ENCODE measurements around the gene SOHLH2. TPM values are rescaled to one million over a fixed set of nuclear protein-coding genes. Genes with fewer than 3 reads are reported as not detected.

Gene SOHLH2
- total RNA-seq, 4 donors from 2014 or later = 0.13 TPM; not detected in 3

- TF ChIP-seq CTCF (IDR thresholded peaks at IDR 0.05) (no peak), POLR2A (IDR thresholded peaks at IDR 0.05) (no peak)
- no peaks in the 10 kb centered on the region for H3K36me3 ChIP-seq
- no peaks in the 10 kb centered on the region for H3K9me3 ChIP-seq
- H3K4me3 ChIP-seq (replicated peaks in 1 of 3) = no peak overlapping the region
- intact Hi-C loops (cut with DNase I) = no loop called here
- 86 to 92% methylated on average over 4 of the region's 4 CpGs for WGBS, 2 donors
- no peak for DNase-seq
- H3K27me3 ChIP-seq = no peaks in the 10 kb centered on the region
- no peak overlapping the region for H3K27ac ChIP-seq
- peaks cover 10 to 13% of the 10 kb centered on the region in 2 donors for H3K4me1 ChIP-seq
Observed at GRCh38 chr13:36160297-36160696, 54.1 kb downstream of the SOHLH2 start.

GRCh38 chr13:36158611-36159010 is 55.7 kb downstream of the SOHLH2 start:
- 75 to 76% methylated on average over 4 of the region's 4 CpGs for WGBS, 2 donors
- TF ChIP-seq POLR2A (IDR thresholded peaks at IDR 0.05) (no peak), CTCF (IDR thresholded peaks at IDR 0.05) (no peak)
- H3K27me3 ChIP-seq = no peaks in the 10 kb centered on the region
- no peaks in the 10 kb centered on the region for H3K9me3 ChIP-seq
- no peak for DNase-seq
- H3K4me3 ChIP-seq (replicated peaks in 1 of 3) = no peak overlapping the region
- no peaks in the 10 kb centered on the region for H3K36me3 ChIP-seq
- intact Hi-C loops (cut with DNase I) = no loop called here
- no peak overlapping the region for H3K27ac ChIP-seq
- H3K4me1 ChIP-seq = peaks cover 5 to 6% of the 10 kb centered on the region in 2 donors

- DNase-seq = no peak
- Histone ChIP-seq H3K9me3 (no peaks in the 10 kb centered on the region), H3K27ac (no peak overlapping the region), H3K27me3 (no peaks in the 10 kb centered on the region), H3K4me1 (no peaks in the 10 kb centered on the region), H3K36me3 (no peaks in the 10 kb centered on the region), H3K4me3 (replicated peaks in 1 of 3) (no peak overlapping the region)
- WGBS, 2 donors = 56 to 76% methylated on average over 1 of the region's 1 CpG
- TF ChIP-seq CTCF (IDR thresholded peaks at IDR 0.05) (no peak), POLR2A (IDR thresholded peaks at IDR 0.05) (no peak)
- intact Hi-C loops (cut with DNase I) = no loop called here
Observed at GRCh38 chr13:36157480-36157879, 56.9 kb downstream of the SOHLH2 start.

- Histone ChIP-seq H3K27ac (no peak overlapping the region), H3K9me3 (no peaks in the 10 kb centered on the region), H3K4me1 (no peaks in the 10 kb centered on the region), H3K27me3 (no peaks in the 10 kb centered on the region), H3K36me3 (no peaks in the 10 kb centered on the region), H3K4me3 (replicated peaks in 1 of 3) (no peak overlapping the region)
- TF ChIP-seq POLR2A (IDR thresholded peaks at IDR 0.05) (no peak), CTCF (IDR thresholded peaks at IDR 0.05) (no peak)
- intact Hi-C loops (cut with DNase I) = no loop called here
- DNase-seq = no peak
- WGBS, 2 donors = 29 to 47% methylated on average over 5 to 11 of the region's 35 CpGs
Observed at GRCh38 chr13:36154567-36155291, 59.6 kb downstream of the SOHLH2 start.

GRCh38 chr13:36151591-36151990 is 62.8 kb downstream of the SOHLH2 start:
- DNase-seq = no peak
- H3K27me3 ChIP-seq = no peaks in the 10 kb centered on the region
- no peak for TF ChIP-seq POLR2A (IDR thresholded peaks at IDR 0.05)
- TF ChIP-seq CTCF (IDR thresholded peaks at IDR 0.05) = no peak
- WGBS, 2 donors = 86 to 93% methylated on average over 1 of the region's 1 CpG
- intact Hi-C loops (cut with DNase I) = no loop called here
- H3K4me1 ChIP-seq = no peaks in the 10 kb centered on the region
- no peaks in the 10 kb centered on the region for H3K9me3 ChIP-seq
- no peak overlapping the region for H3K27ac ChIP-seq
- H3K4me3 ChIP-seq (replicated peaks in 1 of 3) = no peak overlapping the region
- H3K36me3 ChIP-seq = no peaks in the 10 kb centered on the region
